Measurements from ENCODE around the gene CABCOCO1. TPM values are rescaled to one million over a fixed set of nuclear protein-coding genes. Genes with fewer than 3 reads are reported as not detected.
"Not testable (repeated sequence)": the region's sequence is repeated elsewhere in the genome, so short reads cannot be mapped to it uniquely, and the experiment has no call there.

The CABCOCO1 gene
- total RNA-seq, 1 experiment from 2014 or later = not detected

- DNase-seq (ENCODE audit: low read depth) = not testable (repeated sequence)
Observed at GRCh38 chr10:61712105-61712504, 49.4 kb downstream of the CABCOCO1 start.

DNA sequence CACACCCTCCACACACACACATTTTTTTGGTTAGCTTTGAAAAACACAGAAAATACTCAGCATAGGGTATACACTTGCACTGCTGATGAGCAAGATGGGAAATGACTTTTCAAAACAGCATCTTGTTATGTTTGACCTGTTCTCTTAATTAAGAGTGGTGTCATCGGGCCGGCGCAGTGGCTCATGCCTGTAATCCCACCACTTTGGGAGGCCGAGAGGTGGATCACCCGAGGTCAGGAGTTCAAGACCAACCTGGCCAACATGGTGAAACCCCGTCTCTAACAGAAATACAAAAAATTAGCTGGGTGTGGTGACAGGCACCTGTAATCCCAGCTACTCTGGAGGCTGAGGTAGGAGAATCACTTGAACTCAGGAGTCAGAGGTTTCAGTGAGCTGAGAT lies 56.7 kb downstream of the CABCOCO1 start:
- not testable (repeated sequence) for DNase-seq (ENCODE audit: low read depth)

DNA sequence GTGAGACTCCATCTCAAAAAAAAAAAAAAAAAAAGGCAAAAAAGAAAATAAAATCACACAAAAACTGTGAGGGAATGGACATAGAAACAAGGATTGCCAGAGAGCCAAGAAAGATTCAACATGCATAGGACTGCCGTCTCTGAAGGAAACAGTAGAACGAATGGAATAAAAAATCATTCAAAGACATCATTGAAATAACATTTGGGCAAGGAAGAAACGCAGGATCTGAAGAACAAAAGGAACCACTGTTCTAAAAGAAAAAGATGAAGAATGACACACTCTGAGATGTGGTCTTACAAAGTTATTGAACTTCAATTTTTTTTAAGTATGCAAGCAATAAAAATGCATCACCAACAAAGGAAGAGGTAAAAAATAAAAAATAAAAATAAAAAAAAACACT lies 57.2 kb downstream of the CABCOCO1 start:
- no peak for DNase-seq (ENCODE audit: low read depth)

- no peak for DNase-seq (ENCODE audit: low read depth)
Observed at GRCh38 chr10:61721431-61721830, 58.7 kb downstream of the CABCOCO1 start.

GRCh38 chr10:61725221-61725620 lies 62.5 kb downstream of the CABCOCO1 start:
- DNase-seq (ENCODE audit: low read depth) = not testable (repeated sequence)

DNA sequence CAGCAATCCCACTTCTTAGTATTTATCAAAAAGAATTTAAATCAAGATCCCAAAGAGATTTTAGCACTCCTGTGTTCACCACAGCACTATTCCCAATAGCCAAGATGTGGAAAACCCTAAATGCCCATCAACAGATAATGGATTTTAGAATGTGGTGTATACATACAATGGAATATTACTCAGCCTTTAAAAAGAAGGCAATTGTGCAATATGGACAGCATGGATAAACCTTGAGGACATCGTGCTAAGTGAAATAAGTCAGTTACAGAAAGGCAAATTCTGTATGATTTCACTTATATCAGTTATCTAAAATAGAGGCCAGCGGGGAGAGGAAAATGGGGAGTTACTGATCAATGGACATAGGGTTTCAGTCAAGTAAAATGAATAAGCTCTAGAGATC lies 66.9 kb downstream of the CABCOCO1 start:
- no peak for DNase-seq (ENCODE audit: low read depth)

DNA sequence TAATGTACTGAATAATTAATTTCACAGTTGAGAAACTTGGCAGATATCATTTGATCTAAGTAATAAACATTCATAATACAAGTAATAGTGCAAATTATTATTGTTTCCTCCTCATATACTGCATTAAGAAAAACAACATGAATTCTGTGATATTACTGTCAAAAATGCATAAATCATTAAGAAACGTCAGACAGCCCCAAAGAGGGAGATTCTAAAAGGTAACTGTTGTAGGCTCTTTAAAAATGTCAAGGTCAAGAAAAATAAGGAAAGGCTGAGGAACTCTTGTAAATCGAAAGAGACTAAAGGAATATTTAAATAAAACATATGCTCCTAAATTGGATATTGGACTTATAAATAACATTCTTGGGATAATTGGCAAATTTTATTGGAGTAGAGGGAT lies 67.9 kb downstream of the CABCOCO1 start:
- no peak for DNase-seq (ENCODE audit: low read depth)

GRCh38 chr10:61731638-61732037 lies 68.9 kb downstream of the CABCOCO1 start:
- no peak for DNase-seq (ENCODE audit: low read depth)

GRCh38 chr10:61732629-61733278 lies 70.0 kb downstream of the CABCOCO1 start:
- no peak for DNase-seq (ENCODE audit: low read depth)

GRCh38 chr10:61733358-61733940 lies 70.7 kb downstream of the CABCOCO1 start:
- DNase-seq (ENCODE audit: low read depth) = peak; percentile 37

DNA sequence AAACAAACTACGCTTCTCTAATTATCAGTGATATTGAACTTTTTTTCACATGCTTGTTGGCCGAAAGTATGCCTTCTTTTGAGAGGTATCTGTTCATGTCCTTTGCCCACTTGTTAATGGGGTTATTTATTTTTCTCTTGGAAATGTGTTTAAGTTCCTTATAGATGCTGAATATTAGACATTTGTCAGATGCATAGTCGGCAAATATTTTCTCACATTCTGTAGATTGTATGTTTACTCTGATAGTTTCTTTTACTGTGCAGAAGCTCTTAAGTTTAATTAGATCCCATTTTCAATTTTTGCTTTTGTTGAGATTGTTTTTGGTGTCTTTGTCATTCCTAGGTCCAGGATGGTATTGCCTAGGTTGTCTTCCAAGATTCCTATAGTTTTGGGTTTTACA lies 73.2 kb downstream of the CABCOCO1 start:
- DNase-seq (ENCODE audit: low read depth) = no peak

GRCh38 chr10:61737455-61737854 lies 74.7 kb downstream of the CABCOCO1 start:
- DNase-seq (ENCODE audit: low read depth) = not testable (repeated sequence)

GRCh38 chr10:61742812-61743211 lies 80.1 kb downstream of the CABCOCO1 start:
- no peak for DNase-seq (ENCODE audit: low read depth)

DNA sequence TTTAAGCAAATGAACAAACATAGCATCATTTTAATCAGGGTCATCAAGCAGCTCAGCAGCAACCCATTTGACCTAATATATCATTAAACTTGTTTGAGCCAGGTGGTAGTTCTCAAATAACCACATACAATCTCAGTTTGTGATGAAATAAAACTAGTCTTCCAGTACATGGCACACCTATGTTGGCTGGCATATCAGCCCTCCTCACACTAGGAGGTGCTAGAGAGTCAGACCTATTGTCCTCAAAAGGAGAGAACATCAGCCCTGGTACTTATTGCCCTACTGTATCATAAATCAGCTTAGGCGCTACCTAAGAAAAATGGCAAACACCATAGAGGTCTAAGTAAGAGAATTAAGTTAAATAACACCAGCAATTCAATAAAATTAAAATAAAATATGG lies 81.7 kb downstream of the CABCOCO1 start:
- DNase-seq (ENCODE audit: low read depth) = no peak

DNA sequence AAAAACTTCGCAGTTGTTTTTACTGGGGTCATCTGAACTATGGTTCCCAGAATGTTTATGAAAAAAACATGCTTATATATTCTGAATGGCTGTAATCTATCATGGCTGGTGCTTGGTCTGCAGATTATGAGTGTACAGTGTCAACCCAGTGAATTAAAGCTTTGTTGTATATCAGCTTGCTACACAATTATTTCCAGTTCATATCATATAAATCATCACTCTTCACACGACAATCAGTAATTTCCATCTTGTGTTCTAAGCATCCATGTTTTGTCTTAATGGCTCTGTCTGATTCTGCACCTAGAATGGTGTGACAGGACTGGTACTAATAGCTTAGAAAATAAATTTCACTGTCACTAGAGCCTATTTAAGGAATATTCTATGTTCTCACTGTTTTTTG lies 83.6 kb downstream of the CABCOCO1 start:
- DNase-seq (ENCODE audit: low read depth) = no peak

- DNase-seq (ENCODE audit: low read depth) = no peak
Observed at GRCh38 chr10:61747307-61747706, 84.6 kb downstream of the CABCOCO1 start.

- DNase-seq (ENCODE audit: low read depth) = no peak
Observed at GRCh38 chr10:61749291-61749690, 86.6 kb downstream of the CABCOCO1 start.

- peak; percentile 73 for DNase-seq (ENCODE audit: low read depth)
Observed at GRCh38 chr10:61750943-61751471, 88.3 kb downstream of the CABCOCO1 start.

GRCh38 chr10:61751599-61751998 lies 88.9 kb downstream of the CABCOCO1 start:
- DNase-seq (ENCODE audit: low read depth) = no peak

GRCh38 chr10:61752111-61753011 lies 89.6 kb downstream of the CABCOCO1 start:
- DNase-seq (ENCODE audit: low read depth) = peak; percentile 74

DNA sequence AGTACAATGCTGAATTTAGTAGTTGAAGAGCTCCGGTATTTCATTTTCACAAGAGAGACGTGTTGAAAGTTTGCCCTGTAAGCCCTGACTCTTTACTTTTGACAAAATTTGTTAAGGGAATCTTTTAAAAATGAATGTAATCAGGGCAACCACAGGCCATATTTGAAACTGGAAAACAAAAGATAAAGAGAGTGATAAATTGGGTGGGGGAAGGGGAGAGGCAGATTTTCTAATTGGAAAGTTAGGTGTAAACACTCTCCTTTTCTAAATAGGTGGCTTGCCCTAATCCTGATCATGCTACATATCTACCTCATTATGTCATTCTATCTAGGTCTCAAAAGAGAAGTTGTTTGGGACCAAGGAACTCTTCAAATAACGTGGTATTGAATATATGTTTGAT lies 90.7 kb downstream of the CABCOCO1 start:
- no peak for DNase-seq (ENCODE audit: low read depth)

All from RPMI7951 (cell line).